SK-N-SH (cell line): ENCODE data around the gene HEG1. TPM values are rescaled to one million over a fixed set of nuclear protein-coding genes. Genes with fewer than 3 reads are reported as not detected.

Source experiments
- CTCF ChIA-PET: fragments of 300-600, 350-600 bp; formaldehyde crosslinking; extraction: SDS; loops from one replicate; lab custom pipeline; 2021; lab: Yijun Ruan, JAX
- POLR2A ChIA-PET: fragments of 350-600 bp; sonication (Branson Sonifier 250); formaldehyde crosslinking; extraction: SDS; loops from one replicate; lab custom pipeline; 2020; ENCODE audit warnings: antibody characterized with exemption, inconsistent platforms; lab: Yijun Ruan, JAX
- DNase-seq: peaks from one replicate; pipeline ENCODE4 v3.0.0; 2012
- H2AFZ ChIP-seq: fragments of 200-600 bp; sonication (generic); 2 replicates; pipeline ENCODE4 v1.8.1; 2016; ENCODE audit warnings: antibody characterized with exemption, mild to moderate bottlenecking, low read depth
- H3F3A ChIP-seq: fragments of 200-600 bp; sonication (generic); replicated peaks from 2 replicates; pipeline ENCODE3; 2016; ENCODE audit warnings: antibody characterized with exemption, mild to moderate bottlenecking; ENCODE audit not compliant: insufficient read depth
- H3K27ac ChIP-seq, 2 experiments: fragments of 200-500 bp in 1 of 2; fragments of 200-600 bp in 1 of 2; sonication (Bioruptor generic) in 1 of 2; sonication (generic), shearing (Covaris generic) in 1 of 2; 2 replicates each; pipeline versions ENCODE4 v1.5.1 to v1.6.1; 2014 to 2016; ENCODE audit warnings: low read depth in 2 of 2, inconsistent platforms in 1 of 2, low read length in 1 of 2, mild to moderate bottlenecking in 1 of 2, mixed read lengths in 1 of 2
- H3K27me3 ChIP-seq: fragments of 200-600 bp; sonication (generic), shearing (Covaris generic); 2 replicates; pipeline ENCODE4 v1.6.1; 2016; ENCODE audit warnings: mixed run types; ENCODE audit not compliant: insufficient read depth
- H3K36me3 ChIP-seq, 2 experiments: fragments of 200-500 bp in 1 of 2; fragments of 200-600 bp in 1 of 2; sonication (Bioruptor generic) in 1 of 2; sonication (generic) in 1 of 2; replicated peaks in 1 of 2; 2 replicates each; pipeline versions ENCODE3 to v1.5.1; 2014 to 2016; ENCODE audit warnings: low read length in 1 of 2, mild to moderate bottlenecking in 1 of 2; ENCODE audit not compliant: insufficient read depth in 2 of 2, control insufficient read depth in 1 of 2
- H3K4me1 ChIP-seq, 2 experiments: fragments of 200-500 bp in 1 of 2; fragments of 200-600 bp in 1 of 2; sonication (Bioruptor generic) in 1 of 2; sonication (generic), shearing (Covaris generic) in 1 of 2; 2 replicates each; pipeline versions ENCODE4 v1.5.1 to v1.6.1; 2014 to 2016; ENCODE audit warnings: low read depth in 1 of 2, low read length in 1 of 2, mixed run types in 1 of 2; ENCODE audit not compliant: insufficient read depth in 2 of 2, control insufficient read depth in 1 of 2
- H3K4me2 ChIP-seq: fragments of 200-600 bp; sonication (generic), shearing (Covaris generic); 2 replicates; pipeline ENCODE4 v1.6.1; 2017; ENCODE audit warnings: mixed run types
- H3K4me3 ChIP-seq, 2 experiments: fragments of 200-500 bp in 1 of 2; fragments of 200-600 bp in 1 of 2; sonication (Bioruptor generic) in 1 of 2; sonication (generic), shearing (Covaris generic) in 1 of 2; 2 replicates each; pipeline versions ENCODE4 v1.5.1 to v1.8.1; 2014 to 2016; ENCODE audit warnings: low read depth in 2 of 2, inconsistent platforms in 1 of 2, low read length in 1 of 2, mild to moderate bottlenecking in 1 of 2, mixed read lengths in 1 of 2, moderate library complexity in 1 of 2
- H3K79me2 ChIP-seq: fragments of 200-600 bp; sonication (generic); 2 replicates; pipeline ENCODE4 v1.8.1; 2017; ENCODE audit warnings: mild to moderate bottlenecking; ENCODE audit not compliant: insufficient read depth
- H3K9ac ChIP-seq: fragments of 200-600 bp; sonication (generic); 2 replicates; pipeline ENCODE4 v1.6.1; 2017; ENCODE audit warnings: mixed run types
- H3K9me2 ChIP-seq: fragments of 200-600 bp; sonication (generic); 2 replicates; pipeline ENCODE4 v1.6.1; 2017; ENCODE audit warnings: mixed run types
- H3K9me3 ChIP-seq: fragments of 200-600 bp; sonication (generic); 2 replicates; pipeline ENCODE4 v1.6.1; 2017; ENCODE audit warnings: mixed run types, mild to moderate bottlenecking, moderate library complexity
- H4K20me1 ChIP-seq: fragments of 200-600 bp; sonication (generic); 2 replicates; pipeline ENCODE4 v1.6.1; 2017; ENCODE audit warnings: mild to moderate bottlenecking, mixed run types; ENCODE audit not compliant: insufficient read depth
- CHD2 ChIP-seq: fragments of 150-350 bp; IDR thresholded peaks from 2 replicates; pipeline ENCODE4 v1.6.1; 2018; ENCODE audit warnings: low read length; ENCODE audit not compliant: partially characterized antibody
- ELF1 ChIP-seq: IDR thresholded peaks from 2 replicates; pipeline ENCODE4 v1.4.0; 2012
- EZH2phosphoT487 ChIP-seq: fragments of 200-600 bp; sonication (generic); IDR thresholded peaks from 2 replicates; pipeline ENCODE4 v1.6.1; 2017; ENCODE audit warnings: low read depth, mixed run types, mild to moderate bottlenecking, antibody characterized with exemption, moderate library complexity, borderline replicate concordance
- IRF3 ChIP-seq: fragments of 150-350 bp; IDR thresholded peaks from 2 replicates; pipeline ENCODE4 v1.6.1; 2016; ENCODE audit warnings: mild to moderate bottlenecking, low read depth, low read length
- JUND ChIP-seq: IDR thresholded peaks from 2 replicates; pipeline ENCODE4 v1.4.0; 2012
- MEF2A ChIP-seq: IDR thresholded peaks from 2 replicates; pipeline ENCODE4 v1.4.0; 2012; ENCODE audit warnings: low read depth, borderline replicate concordance
- MXI1 ChIP-seq: IDR thresholded peaks from 2 replicates; pipeline ENCODE4 v1.6.1; 2012; ENCODE audit warnings: mild to moderate bottlenecking, low read depth, low read length, improper control_type of control experiment
- NRF1 ChIP-seq: IDR thresholded peaks from 2 replicates; pipeline ENCODE4 v1.6.1; 2012; ENCODE audit warnings: low read depth, mild to moderate bottlenecking, low read length
- POLR2AphosphoS5 ChIP-seq: IDR thresholded peaks from 2 replicates; pipeline ENCODE4 v1.6.1; 2012; ENCODE audit warnings: low read depth, low read length
- RAD21 ChIP-seq: IDR thresholded peaks from 2 replicates; pipeline ENCODE4 v1.6.1; 2012; ENCODE audit warnings: mild to moderate bottlenecking, low read length
- RXRA ChIP-seq: IDR thresholded peaks from 2 replicates; pipeline ENCODE4 v1.4.0; 2012; ENCODE audit warnings: low read depth, mild to moderate bottlenecking, borderline replicate concordance
- TCF12 ChIP-seq: IDR thresholded peaks from 2 replicates; pipeline ENCODE4 v1.4.0; 2012
- TEAD4 ChIP-seq: IDR thresholded peaks from 2 replicates; pipeline ENCODE4 v1.4.0; 2012; ENCODE audit warnings: mild to moderate bottlenecking, borderline replicate concordance; ENCODE audit not compliant: insufficient read depth
- USF1 ChIP-seq: IDR thresholded peaks from 2 replicates; pipeline ENCODE4 v1.4.0; 2012; ENCODE audit warnings: low read depth, borderline replicate concordance
- YY1 ChIP-seq: IDR thresholded peaks from 2 replicates; pipeline ENCODE4 v1.4.0; 2012; ENCODE audit warnings: low read depth, mild to moderate bottlenecking
- ZBTB33 ChIP-seq: IDR thresholded peaks from 2 replicates; pipeline ENCODE4 v1.4.0; 2012; ENCODE audit warnings: low read depth, borderline replicate concordance
- WGBS: methylation state at CpG from one replicate; pipeline ENCODE4 v1.1.6; 2017; ENCODE audit warnings: low lambda C conversion rate; 5-methylcytosine and 5-hydroxymethylcytosine counted together
- polyA plus RNA-seq, 3 experiments: library from polyadenylated mRNA; depleted of rRNA; stranded (reverse); fragments of >200 nt; gene quantifications; 2 replicates each; pipeline ENCODE4 v1.2.3, GENCODE V29; 2012
- TF ChIP-seq, protein P1 (sequence below): IDR thresholded peaks from 2 replicates; pipeline ENCODE4 v1.4.0; 2012; ENCODE audit warnings: low read depth
- TF ChIP-seq, protein P2 (sequence below): fragments of 200-600 bp; sonication (generic); IDR thresholded peaks from 2 replicates; pipeline ENCODE4 v1.6.1; 2017; ENCODE audit warnings: antibody characterized with exemption, mild to moderate bottlenecking, moderate library complexity
- TF ChIP-seq, protein P3 (sequence below): IDR thresholded peaks from 2 replicates; pipeline ENCODE4; 2012

HEG1 gene
- polyA plus RNA-seq, 1 of the 3 experiments (the other 2 are of a cell fraction) = 27.7 TPM

DNA sequence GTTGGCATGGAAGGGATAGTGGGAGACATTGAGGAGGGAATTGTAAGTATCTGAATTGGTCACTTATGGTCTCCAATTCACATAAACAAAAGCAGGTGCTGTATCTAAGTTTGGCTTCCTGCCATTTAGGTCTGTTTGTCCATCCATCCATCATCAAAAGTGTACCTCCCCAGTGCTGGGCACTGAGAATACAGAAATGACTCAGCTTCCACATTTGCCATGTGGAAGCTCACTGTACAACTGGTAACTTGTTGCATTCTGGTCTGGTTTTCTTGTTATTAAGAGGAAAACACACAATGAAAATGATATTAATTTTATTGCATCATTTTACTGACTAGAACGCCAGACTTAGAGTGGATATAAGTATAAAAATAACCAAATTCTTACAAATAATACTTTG is 90.4 kb downstream of the HEG1 start (continued):
- TF ChIP-seq ZBTB33 = no peak

- Histone ChIP-seq H3K9ac (no peak overlapping the region), H4K20me1 (no peaks in the 10 kb centered on the region), H3K9me2 (no peaks in the 10 kb centered on the region), H3K79me2 (no peaks in the 10 kb centered on the region), H3F3A (no peaks in the 10 kb centered on the region), H3K4me3 (no peak overlapping the region), H3K9me3 (no peaks in the 10 kb centered on the region), H3K4me1 (no peaks in the 10 kb centered on the region; a peak in 1 of 4 replicates), H3K27me3 (no peaks in the 10 kb centered on the region), H3K4me2 (no peak overlapping the region), H2AFZ (no peak overlapping the region), H3K27ac (no peak overlapping the region; a peak in 1 of 4 replicates), H3K36me3 (peaks cover 4 to 10% of the 10 kb centered on the region in 2 experiments)
- POLR2A ChIA-PET = no interaction called here
- WGBS = 84% methylated on average over 4 of the region's 4 CpGs
- no peak for DNase-seq
- CTCF ChIA-PET = interaction anchor here (1.4 to 1.7 kb wide), 2 partner anchors 13 to 63 kb away, joined by 4 to 5 read pairs; no protein-coding TSS in a partner anchor
- TF ChIP-seq NRF1 = no peak
- no peak for TF ChIP-seq ELF1
- TF ChIP-seq, protein P1, sequence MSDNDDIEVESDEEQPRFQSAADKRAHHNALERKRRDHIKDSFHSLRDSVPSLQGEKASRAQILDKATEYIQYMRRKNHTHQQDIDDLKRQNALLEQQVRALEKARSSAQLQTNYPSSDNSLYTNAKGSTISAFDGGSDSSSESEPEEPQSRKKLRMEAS = no peak
- TF ChIP-seq ZBTB33 = no peak
- TF ChIP-seq IRF3 = no peak
- no peak for TF ChIP-seq YY1
- no peak for TF ChIP-seq MXI1
- TF ChIP-seq USF1 = no peak
- TF ChIP-seq, protein P2, sequence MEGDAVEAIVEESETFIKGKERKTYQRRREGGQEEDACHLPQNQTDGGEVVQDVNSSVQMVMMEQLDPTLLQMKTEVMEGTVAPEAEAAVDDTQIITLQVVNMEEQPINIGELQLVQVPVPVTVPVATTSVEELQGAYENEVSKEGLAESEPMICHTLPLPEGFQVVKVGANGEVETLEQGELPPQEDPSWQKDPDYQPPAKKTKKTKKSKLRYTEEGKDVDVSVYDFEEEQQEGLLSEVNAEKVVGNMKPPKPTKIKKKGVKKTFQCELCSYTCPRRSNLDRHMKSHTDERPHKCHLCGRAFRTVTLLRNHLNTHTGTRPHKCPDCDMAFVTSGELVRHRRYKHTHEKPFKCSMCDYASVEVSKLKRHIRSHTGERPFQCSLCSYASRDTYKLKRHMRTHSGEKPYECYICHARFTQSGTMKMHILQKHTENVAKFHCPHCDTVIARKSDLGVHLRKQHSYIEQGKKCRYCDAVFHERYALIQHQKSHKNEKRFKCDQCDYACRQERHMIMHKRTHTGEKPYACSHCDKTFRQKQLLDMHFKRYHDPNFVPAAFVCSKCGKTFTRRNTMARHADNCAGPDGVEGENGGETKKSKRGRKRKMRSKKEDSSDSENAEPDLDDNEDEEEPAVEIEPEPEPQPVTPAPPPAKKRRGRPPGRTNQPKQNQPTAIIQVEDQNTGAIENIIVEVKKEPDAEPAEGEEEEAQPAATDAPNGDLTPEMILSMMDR = no peak
- TF ChIP-seq TCF12 = no peak
- no peak for TF ChIP-seq MEF2A
- no peak for TF ChIP-seq EZH2phosphoT487
- no peak for TF ChIP-seq JUND
- TF ChIP-seq CHD2 = no peak
- no peak for TF ChIP-seq RXRA
- TF ChIP-seq RAD21 = no peak
- no peak for TF ChIP-seq TEAD4
- no peak for TF ChIP-seq POLR2AphosphoS5
- TF ChIP-seq, protein P3, sequence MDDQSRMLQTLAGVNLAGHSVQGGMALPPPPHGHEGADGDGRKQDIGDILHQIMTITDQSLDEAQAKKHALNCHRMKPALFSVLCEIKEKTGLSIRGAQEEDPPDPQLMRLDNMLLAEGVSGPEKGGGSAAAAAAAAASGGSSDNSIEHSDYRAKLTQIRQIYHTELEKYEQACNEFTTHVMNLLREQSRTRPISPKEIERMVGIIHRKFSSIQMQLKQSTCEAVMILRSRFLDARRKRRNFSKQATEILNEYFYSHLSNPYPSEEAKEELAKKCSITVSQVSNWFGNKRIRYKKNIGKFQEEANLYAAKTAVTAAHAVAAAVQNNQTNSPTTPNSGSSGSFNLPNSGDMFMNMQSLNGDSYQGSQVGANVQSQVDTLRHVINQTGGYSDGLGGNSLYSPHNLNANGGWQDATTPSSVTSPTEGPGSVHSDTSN = no peak
These were observed 91.4 kb downstream of the HEG1 start for GRCh38 chr3:124964387-124964786.
